Measurements from ENCODE around the gene GAK.

- TF ChIP-seq CTCF (IDR thresholded peaks at IDR 0.05) (no peak), TCF12 (IDR thresholded peaks at IDR 0.05) (no peak)
Observed at GRCh38 chr4:963276-964225, 31.4 kb upstream of the GAK start.

Data from SK-N-SH (cell line).